Upper lobe of right lung (tissue), 1 donor: ENCODE data around the gene TMEM50B. TPM values are rescaled to one million over a fixed set of nuclear protein-coding genes. Genes with fewer than 3 reads are reported as not detected.

Experiments
- ATAC-seq: fragments of 200-7000 bp; cut with Tn5 transposase; one replicate; pipeline ENCODE4 v1.9.1; 2020; ENCODE audit warnings: mild to moderate bottlenecking, moderate library complexity
- DNase-seq: peaks from one replicate; pipeline ENCODE4 v3.0.0-alpha.2; 2020
- H3K27ac ChIP-seq: fragments of 200-600 bp; one replicate; pipeline ENCODE4 v1.8.0; 2022
- H3K27me3 ChIP-seq: fragments of 200-600 bp; one replicate; pipeline ENCODE4 v1.8.0; 2022; ENCODE audit warnings: mild to moderate bottlenecking
- H3K36me3 ChIP-seq: fragments of 200-600 bp; one replicate; pipeline ENCODE4 v1.8.0; 2022
- H3K4me1 ChIP-seq: fragments of 200-600 bp; one replicate; pipeline ENCODE4 v1.8.0; 2022
- H3K4me3 ChIP-seq: fragments of 200-600 bp; one replicate; pipeline ENCODE4 v1.8.0; 2022; ENCODE audit warnings: mild to moderate bottlenecking
- H3K9me3 ChIP-seq: fragments of 200-600 bp; one replicate; pipeline ENCODE4 v1.8.0; 2022
- intact Hi-C: fragments of 100-400 bp; cut with DNase I; formaldehyde crosslinking; loops from one replicate; pipeline ENCODE4 v1.11.0; 2022
- total RNA-seq: library from RNA; stranded (reverse); fragmentation: NEBNext Ultra II Directional; extraction: Animal tissue kit (Norgen Biotek cat#: 25700); gene quantifications from one replicate; pipeline ENCODE4 v1.2.1, GENCODE V29; 2021
- TF ChIP-seq, protein P1 (sequence below): fragments of 200-600 bp; IDR thresholded peaks from one replicate; pipeline ENCODE4 v1.8.0; 2022; ENCODE audit warnings: antibody characterized with exemption
- donor health status: DM: no; HTN: yes; CAD: no; lungs with severe emphysema.

The TMEM50B gene
- total RNA-seq, 1 donor from 2014 or later = 73.2 TPM

DNA sequence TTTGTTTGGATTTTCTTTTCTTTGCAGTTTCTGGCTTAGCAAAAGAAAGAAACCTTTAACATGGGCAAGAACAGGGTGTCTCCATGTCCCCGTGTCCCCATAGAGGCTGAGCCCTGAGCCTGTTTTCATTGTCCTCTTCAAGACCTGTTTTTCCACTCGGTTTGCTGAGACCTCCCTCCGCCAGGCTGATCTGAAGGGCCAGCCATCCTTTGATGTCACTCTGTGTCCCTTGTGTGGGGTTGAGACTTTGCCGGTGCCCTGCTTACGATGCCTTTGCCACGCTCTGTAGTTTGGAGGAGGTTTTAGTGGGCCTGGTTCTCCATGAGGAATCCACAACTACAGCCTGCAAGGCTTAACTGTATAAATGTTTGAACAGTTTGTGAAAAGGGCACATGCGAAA is 52.7 kb downstream of the TMEM50B start:
- Histone ChIP-seq H3K9me3 (no peaks in the 10 kb centered on the region), H3K36me3 (peaks cover 96% of the 10 kb centered on the region), H3K4me3 (no peak overlapping the region), H3K27ac (no peak overlapping the region), H3K4me1 (peaks cover 9% of the 10 kb centered on the region), H3K27me3 (no peaks in the 10 kb centered on the region)
- TF ChIP-seq, protein P1, sequence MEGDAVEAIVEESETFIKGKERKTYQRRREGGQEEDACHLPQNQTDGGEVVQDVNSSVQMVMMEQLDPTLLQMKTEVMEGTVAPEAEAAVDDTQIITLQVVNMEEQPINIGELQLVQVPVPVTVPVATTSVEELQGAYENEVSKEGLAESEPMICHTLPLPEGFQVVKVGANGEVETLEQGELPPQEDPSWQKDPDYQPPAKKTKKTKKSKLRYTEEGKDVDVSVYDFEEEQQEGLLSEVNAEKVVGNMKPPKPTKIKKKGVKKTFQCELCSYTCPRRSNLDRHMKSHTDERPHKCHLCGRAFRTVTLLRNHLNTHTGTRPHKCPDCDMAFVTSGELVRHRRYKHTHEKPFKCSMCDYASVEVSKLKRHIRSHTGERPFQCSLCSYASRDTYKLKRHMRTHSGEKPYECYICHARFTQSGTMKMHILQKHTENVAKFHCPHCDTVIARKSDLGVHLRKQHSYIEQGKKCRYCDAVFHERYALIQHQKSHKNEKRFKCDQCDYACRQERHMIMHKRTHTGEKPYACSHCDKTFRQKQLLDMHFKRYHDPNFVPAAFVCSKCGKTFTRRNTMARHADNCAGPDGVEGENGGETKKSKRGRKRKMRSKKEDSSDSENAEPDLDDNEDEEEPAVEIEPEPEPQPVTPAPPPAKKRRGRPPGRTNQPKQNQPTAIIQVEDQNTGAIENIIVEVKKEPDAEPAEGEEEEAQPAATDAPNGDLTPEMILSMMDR = no peak
- intact Hi-C loops = no loop called here
- DNase-seq = peak; percentile 46
- no peak for ATAC-seq

DNA sequence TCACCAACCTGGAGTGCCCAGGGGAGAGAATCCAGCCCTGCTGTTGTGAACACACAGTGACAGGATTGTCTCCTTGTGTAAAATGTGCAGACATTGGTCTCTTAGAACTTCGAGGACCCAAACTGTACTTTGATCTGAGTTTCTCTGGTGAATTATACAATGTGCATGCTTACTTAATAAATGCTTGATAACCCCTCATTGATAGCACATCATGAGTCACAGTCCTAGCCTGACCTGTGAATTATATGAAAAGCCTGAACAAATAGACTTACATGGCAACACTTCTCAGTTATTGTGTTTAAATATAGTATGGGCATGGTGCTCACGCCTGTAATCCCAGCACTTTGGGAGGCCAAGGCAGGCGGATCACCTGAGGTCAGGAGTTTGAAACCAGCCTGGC is 53.9 kb downstream of the TMEM50B start:
- intact Hi-C loops = no loop called here
- Histone ChIP-seq H3K27ac (no peak overlapping the region), H3K4me3 (no peak overlapping the region), H3K4me1 (peaks cover 9% of the 10 kb centered on the region), H3K27me3 (no peaks in the 10 kb centered on the region), H3K9me3 (no peaks in the 10 kb centered on the region), H3K36me3 (peaks cover 96% of the 10 kb centered on the region)
- no peak for ATAC-seq
- no peak for DNase-seq
- TF ChIP-seq, protein P1 = no peak

DNA sequence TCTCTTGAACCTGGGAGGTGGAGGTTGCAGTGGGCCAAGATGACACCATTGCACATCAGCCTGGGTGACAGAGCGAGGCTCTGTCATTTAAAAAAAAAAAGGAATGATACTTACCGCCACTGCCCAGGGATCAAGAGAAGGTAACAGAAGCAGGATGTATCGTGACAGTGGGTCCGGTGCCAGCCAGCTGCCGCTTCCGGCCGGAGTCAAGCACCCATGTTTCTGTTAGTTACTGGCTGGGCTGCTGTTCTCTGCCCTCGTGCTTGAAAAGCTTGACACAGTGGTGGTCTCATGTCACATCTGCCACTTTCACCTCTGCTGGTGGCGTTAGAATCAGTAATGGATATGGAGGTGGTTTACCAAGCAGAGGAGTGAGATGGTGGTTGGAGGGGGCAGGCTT is 55.6 kb downstream of the TMEM50B start:
- peaks cover 89% of the 10 kb centered on the region for H3K36me3 ChIP-seq
- H3K27me3 ChIP-seq = no peaks in the 10 kb centered on the region
- TF ChIP-seq, protein P1 = no peak
- H3K4me3 ChIP-seq = no peak overlapping the region
- no peaks in the 10 kb centered on the region for H3K9me3 ChIP-seq
- ATAC-seq (no peak), DNase-seq (no peak)
- intact Hi-C loops = no loop called here
- peaks cover 12% of the 10 kb centered on the region for H3K4me1 ChIP-seq
- no peak overlapping the region for H3K27ac ChIP-seq

DNA sequence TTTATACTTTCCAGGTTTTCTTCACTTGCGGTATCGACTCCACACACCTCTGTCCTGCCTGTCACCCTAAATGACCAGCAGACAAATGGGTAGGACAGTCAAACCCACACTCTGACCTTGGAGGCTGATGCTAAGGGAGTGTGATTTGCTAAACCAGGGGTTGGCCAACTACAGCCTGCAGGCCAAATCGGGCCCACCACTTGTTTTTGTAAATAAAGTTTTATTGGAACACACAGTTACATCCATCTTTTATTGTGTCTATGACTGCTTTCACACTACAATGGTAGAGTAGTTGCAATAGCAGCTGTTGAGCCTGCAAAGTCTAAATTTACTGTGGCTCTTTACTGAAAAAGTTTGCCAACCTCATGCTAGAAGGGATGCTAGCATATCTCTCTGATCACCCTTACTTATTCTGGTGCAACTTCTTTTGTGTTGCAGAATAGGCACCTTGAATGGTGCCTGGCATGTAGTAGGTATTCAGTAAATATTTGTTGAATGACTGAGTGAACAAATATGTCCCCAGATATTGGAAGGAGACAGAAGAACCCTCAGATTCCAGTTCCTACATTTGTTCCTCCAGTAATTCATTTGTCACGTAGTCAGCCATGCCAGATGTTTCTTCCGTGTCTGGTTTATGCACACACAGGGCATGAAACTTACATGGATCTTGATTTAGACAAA is 57.9 kb downstream of the TMEM50B start:
- intact Hi-C loops = no loop called here
- H3K27ac ChIP-seq = no peak overlapping the region
- no peak overlapping the region for H3K4me3 ChIP-seq
- H3K36me3 ChIP-seq = peaks cover 89% of the 10 kb centered on the region
- no peaks in the 10 kb centered on the region for H3K27me3 ChIP-seq
- no peak for ATAC-seq
- H3K9me3 ChIP-seq = no peaks in the 10 kb centered on the region
- TF ChIP-seq, protein P1 = no peak
- peaks cover 17% of the 10 kb centered on the region for H3K4me1 ChIP-seq
- DNase-seq = no peak

DNA sequence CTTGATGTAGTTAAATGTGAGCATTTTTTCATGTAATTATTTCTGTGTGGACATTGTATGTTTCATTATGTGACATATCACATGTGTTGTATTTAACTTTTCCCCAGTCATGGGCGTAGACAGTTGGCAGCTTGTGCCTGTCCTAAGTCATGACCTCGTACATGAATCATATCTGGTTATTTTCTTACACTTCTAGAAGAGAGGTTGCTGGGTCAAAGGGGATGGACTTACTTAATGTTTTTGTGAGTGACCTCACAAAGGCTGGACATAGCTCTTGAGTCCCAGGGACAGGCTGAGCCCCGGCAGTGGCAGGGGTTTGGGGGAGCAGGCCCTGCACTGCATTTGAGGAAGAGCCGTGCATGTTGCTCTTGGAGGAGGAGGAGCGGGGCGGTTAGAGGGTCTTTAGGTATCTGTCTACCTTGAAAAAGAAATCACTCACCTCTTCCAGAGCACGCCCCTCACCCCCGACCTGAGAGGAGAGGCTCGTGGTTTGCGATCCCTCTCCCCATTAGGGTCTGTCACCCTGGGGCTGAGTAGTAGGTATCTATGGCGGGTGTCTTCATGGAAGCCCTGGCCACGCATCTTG is 60.1 kb downstream of the TMEM50B start:
- intact Hi-C loops = no loop called here
- TF ChIP-seq, protein P1 = no peak
- no peak for DNase-seq
- H3K36me3 ChIP-seq = peaks cover 86% of the 10 kb centered on the region
- H3K27ac ChIP-seq = peak overlapping the region; percentile 55
- peaks cover 17% of the 10 kb centered on the region for H3K4me1 ChIP-seq
- no peaks in the 10 kb centered on the region for H3K9me3 ChIP-seq
- peak; percentile 88 for ATAC-seq
- no peak overlapping the region for H3K4me3 ChIP-seq
- no peaks in the 10 kb centered on the region for H3K27me3 ChIP-seq
